Neural progenitor cell (in vitro differentiated cells): ENCODE measurements around the gene PCDH9.

Experiments
- EZH2 ChIP-seq: fragments of 200-600 bp; sonication (generic); IDR thresholded peaks from 2 replicates; pipeline ENCODE4 v1.6.1; 2017; ENCODE audit warnings: antibody characterized with exemption, mild to moderate bottlenecking, moderate library complexity
- EZH2phosphoT487 ChIP-seq: fragments of 200-600 bp; sonication (generic); IDR thresholded peaks from 2 replicates; pipeline ENCODE4 v1.6.1; 2017; ENCODE audit warnings: antibody characterized with exemption
- TF ChIP-seq, protein P1 (sequence below): fragments of 200-600 bp; sonication (generic); IDR thresholded peaks from 2 replicates; pipeline ENCODE4 v1.5.1; 2017; ENCODE audit warnings: antibody characterized with exemption, mild to moderate bottlenecking

DNA sequence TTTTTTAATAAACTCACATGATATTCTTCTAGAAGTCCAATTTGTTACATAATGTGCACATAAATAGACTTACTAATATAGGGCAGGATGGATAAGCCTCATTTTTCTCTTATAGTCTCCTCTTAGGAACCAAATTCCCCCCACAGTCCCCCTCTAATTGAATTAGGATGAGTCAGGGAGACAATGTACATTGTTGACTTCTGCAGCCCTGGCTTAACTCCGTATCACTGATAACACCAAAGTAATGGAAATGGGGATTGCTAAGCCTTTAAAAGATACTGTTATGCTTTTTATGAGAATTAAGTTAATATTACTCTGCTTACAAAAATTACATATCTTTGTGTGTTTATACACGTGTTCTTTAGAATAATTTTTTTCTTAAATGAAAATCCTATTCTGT, 5.1 kb upstream of the PCDH9 start:
- TF ChIP-seq EZH2: no peak
- TF ChIP-seq, protein P1, sequence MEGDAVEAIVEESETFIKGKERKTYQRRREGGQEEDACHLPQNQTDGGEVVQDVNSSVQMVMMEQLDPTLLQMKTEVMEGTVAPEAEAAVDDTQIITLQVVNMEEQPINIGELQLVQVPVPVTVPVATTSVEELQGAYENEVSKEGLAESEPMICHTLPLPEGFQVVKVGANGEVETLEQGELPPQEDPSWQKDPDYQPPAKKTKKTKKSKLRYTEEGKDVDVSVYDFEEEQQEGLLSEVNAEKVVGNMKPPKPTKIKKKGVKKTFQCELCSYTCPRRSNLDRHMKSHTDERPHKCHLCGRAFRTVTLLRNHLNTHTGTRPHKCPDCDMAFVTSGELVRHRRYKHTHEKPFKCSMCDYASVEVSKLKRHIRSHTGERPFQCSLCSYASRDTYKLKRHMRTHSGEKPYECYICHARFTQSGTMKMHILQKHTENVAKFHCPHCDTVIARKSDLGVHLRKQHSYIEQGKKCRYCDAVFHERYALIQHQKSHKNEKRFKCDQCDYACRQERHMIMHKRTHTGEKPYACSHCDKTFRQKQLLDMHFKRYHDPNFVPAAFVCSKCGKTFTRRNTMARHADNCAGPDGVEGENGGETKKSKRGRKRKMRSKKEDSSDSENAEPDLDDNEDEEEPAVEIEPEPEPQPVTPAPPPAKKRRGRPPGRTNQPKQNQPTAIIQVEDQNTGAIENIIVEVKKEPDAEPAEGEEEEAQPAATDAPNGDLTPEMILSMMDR: no peak
- no peak for TF ChIP-seq EZH2phosphoT487
